ENCODE data around the gene ART3. TPM values are rescaled to one million over a fixed set of nuclear protein-coding genes. Genes with fewer than 3 reads are reported as not detected.

The ART3 gene
- polyA plus RNA-seq, 1 donor (not counting 4 experiments of a cell fraction or from before 2014, with no cell fraction given): 0.64 TPM

DNA sequence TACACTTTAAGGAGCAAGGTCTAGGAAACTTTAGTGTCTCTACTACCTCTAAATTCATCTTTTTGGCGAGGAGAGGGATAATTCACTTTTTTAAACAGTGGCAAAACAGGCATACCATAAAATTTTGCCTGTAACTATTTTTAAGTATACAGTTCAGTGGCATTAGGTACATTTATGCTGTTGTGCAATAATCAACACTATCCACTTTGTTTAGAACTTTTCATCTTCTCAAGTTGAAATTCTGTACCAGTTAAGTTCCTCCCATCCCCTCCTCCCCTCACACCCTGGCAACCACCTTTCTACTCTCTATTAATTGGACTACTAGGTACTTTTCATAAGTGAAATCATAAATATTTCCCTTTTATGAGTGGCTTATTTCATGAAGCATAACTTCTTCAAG lies 42.3 kb downstream of the ART3 start:
- H3K27ac ChIP-seq (ENCODE audit: control insufficient read depth, insufficient read depth, low read length): no peak overlapping the region
- H3K4me1 ChIP-seq (ENCODE audit: control insufficient read depth, extremely low read depth, insufficient read depth, low read length): no peaks in the 10 kb centered on the region
- no peak for FAIRE-seq
- no peaks in the 10 kb centered on the region for H3K9me3 ChIP-seq (ENCODE audit: control insufficient read depth, low read depth, low read length)
- no peaks in the 10 kb centered on the region for H3K27me3 ChIP-seq (ENCODE audit: control insufficient read depth, extremely low read depth, insufficient read depth, low read length)
- H3K36me3 ChIP-seq (ENCODE audit: control insufficient read depth in 2 of 2, extremely low read depth in 1 of 2, insufficient read depth in 2 of 2, low read length in 2 of 2): peaks cover 7 to 10% of the 10 kb centered on the region in 2 experiments
- dilution Hi-C loops (cut with MboI; ENCODE audit: extremely low pct_ligation_motif_present, low sequenced_read_pairs): no loop called here
- H3K9ac ChIP-seq (ENCODE audit: control insufficient read depth, extremely low read depth, insufficient read depth, low read length): no peak overlapping the region
- no peak overlapping the region for H3K4me3 ChIP-seq (ENCODE audit: control insufficient read depth in 2 of 3, extremely low read depth in 1 of 3, insufficient read depth in 2 of 3, low read depth in 1 of 3, low read length in 3 of 3)
- no peaks in the 10 kb centered on the region for H3K9me1 ChIP-seq (ENCODE audit: control insufficient read depth, extremely low read depth, insufficient read depth, low read length)
- no peaks in the 10 kb centered on the region for H4K20me1 ChIP-seq (ENCODE audit: control insufficient read depth, extremely low read depth, insufficient read depth, low read length)
- no peaks in the 10 kb centered on the region for H3K79me2 ChIP-seq (ENCODE audit: control insufficient read depth, insufficient read depth, low read length)
- no peak for DNase-seq (ENCODE audit: low read depth, low spot score)
- no peak overlapping the region for H2AFZ ChIP-seq (ENCODE audit: control insufficient read depth, low read length)
- TF ChIP-seq, protein P1, sequence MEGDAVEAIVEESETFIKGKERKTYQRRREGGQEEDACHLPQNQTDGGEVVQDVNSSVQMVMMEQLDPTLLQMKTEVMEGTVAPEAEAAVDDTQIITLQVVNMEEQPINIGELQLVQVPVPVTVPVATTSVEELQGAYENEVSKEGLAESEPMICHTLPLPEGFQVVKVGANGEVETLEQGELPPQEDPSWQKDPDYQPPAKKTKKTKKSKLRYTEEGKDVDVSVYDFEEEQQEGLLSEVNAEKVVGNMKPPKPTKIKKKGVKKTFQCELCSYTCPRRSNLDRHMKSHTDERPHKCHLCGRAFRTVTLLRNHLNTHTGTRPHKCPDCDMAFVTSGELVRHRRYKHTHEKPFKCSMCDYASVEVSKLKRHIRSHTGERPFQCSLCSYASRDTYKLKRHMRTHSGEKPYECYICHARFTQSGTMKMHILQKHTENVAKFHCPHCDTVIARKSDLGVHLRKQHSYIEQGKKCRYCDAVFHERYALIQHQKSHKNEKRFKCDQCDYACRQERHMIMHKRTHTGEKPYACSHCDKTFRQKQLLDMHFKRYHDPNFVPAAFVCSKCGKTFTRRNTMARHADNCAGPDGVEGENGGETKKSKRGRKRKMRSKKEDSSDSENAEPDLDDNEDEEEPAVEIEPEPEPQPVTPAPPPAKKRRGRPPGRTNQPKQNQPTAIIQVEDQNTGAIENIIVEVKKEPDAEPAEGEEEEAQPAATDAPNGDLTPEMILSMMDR (optimal IDR thresholded peaks at IDR 0.05 in 1 of 3, IDR thresholded peaks at IDR 0.05 in 1 of 3, conservative IDR thresholded peaks at IDR 0.05 in 1 of 3; ENCODE audit: extremely low read depth in 1 of 3, insufficient read depth in 2 of 3, low read length in 3 of 3): no peak
- TF ChIP-seq EZH2 (IDR thresholded peaks at IDR 0.05; ENCODE audit: low read length): no peak
- H3K4me2 ChIP-seq (ENCODE audit: control insufficient read depth, extremely low read depth, insufficient read depth, low read depth, low read length): no peak overlapping the region

DNA sequence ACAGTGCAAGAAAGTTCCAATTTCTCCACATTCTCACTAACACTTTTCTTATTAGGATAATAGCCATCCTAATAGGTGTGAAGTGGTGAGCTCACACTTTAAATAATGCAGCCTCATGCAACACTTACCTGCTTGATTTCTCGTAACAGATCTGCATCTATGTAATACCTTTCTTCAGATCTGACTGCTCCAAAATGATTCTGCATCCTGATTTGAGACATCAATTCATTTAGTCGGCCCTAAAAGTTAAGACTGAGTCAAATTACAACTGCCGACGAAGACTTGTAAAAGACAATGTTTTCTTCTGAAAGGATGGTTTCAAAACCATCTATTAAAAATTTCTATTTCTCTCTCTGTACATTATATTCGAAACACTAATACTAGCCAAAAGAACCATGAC lies 43.0 kb downstream of the ART3 start:
- no peak overlapping the region for H3K9ac ChIP-seq (ENCODE audit: control insufficient read depth, extremely low read depth, insufficient read depth, low read length)
- H3K79me2 ChIP-seq (ENCODE audit: control insufficient read depth, insufficient read depth, low read length): no peaks in the 10 kb centered on the region
- dilution Hi-C loops (cut with MboI; ENCODE audit: extremely low pct_ligation_motif_present, low sequenced_read_pairs): no loop called here
- no peaks in the 10 kb centered on the region for H3K9me1 ChIP-seq (ENCODE audit: control insufficient read depth, extremely low read depth, insufficient read depth, low read length)
- H3K27ac ChIP-seq (ENCODE audit: control insufficient read depth, insufficient read depth, low read length): no peak overlapping the region
- no peaks in the 10 kb centered on the region for H3K27me3 ChIP-seq (ENCODE audit: control insufficient read depth, extremely low read depth, insufficient read depth, low read length)
- no peaks in the 10 kb centered on the region for H3K9me3 ChIP-seq (ENCODE audit: control insufficient read depth, low read depth, low read length)
- TF ChIP-seq EZH2 (IDR thresholded peaks at IDR 0.05; ENCODE audit: low read length): no peak
- no peak overlapping the region for H3K4me3 ChIP-seq (ENCODE audit: control insufficient read depth in 2 of 3, extremely low read depth in 1 of 3, insufficient read depth in 2 of 3, low read depth in 1 of 3, low read length in 3 of 3)
- H3K4me1 ChIP-seq (ENCODE audit: control insufficient read depth, extremely low read depth, insufficient read depth, low read length): no peaks in the 10 kb centered on the region
- H2AFZ ChIP-seq (ENCODE audit: control insufficient read depth, low read length): no peak overlapping the region
- no peak for DNase-seq (ENCODE audit: low read depth, low spot score)
- no peak overlapping the region for H3K4me2 ChIP-seq (ENCODE audit: control insufficient read depth, extremely low read depth, insufficient read depth, low read depth, low read length)
- FAIRE-seq: no peak
- no peaks in the 10 kb centered on the region for H4K20me1 ChIP-seq (ENCODE audit: control insufficient read depth, extremely low read depth, insufficient read depth, low read length)
- H3K36me3 ChIP-seq (ENCODE audit: control insufficient read depth in 2 of 2, extremely low read depth in 1 of 2, insufficient read depth in 2 of 2, low read length in 2 of 2): peaks cover 7 to 10% of the 10 kb centered on the region in 2 experiments

DNA sequence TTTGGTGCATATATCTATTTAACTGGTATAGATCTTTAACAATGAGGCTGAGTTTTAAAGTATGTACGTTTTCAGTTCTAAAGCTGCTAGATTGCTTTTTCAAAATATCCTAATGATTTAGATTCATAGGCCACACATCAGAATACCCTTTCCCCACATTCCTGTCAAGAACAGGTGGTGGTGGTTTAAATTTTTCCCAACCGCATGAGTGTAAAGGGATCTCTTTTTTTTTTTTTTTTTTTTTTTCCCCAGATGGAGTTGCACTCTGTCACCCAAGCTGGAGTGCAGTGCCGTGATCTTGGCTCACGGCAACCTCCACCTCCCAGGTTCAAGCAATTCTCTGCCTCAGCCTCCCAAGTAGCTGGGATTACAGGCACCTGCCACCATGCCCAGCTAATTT lies 45.7 kb downstream of the ART3 start:
- no peaks in the 10 kb centered on the region for H3K9me3 ChIP-seq (ENCODE audit: control insufficient read depth, low read depth, low read length)
- FAIRE-seq (no peak), DNase-seq (ENCODE audit: low read depth, low spot score) (no peak)
- no peak overlapping the region for H3K4me3 ChIP-seq (ENCODE audit: control insufficient read depth in 2 of 3, extremely low read depth in 1 of 3, insufficient read depth in 2 of 3, low read depth in 1 of 3, low read length in 3 of 3)
- no peak overlapping the region for H3K9ac ChIP-seq (ENCODE audit: control insufficient read depth, extremely low read depth, insufficient read depth, low read length)
- H2AFZ ChIP-seq (ENCODE audit: control insufficient read depth, low read length): no peak overlapping the region
- H3K36me3 ChIP-seq (ENCODE audit: control insufficient read depth in 2 of 2, extremely low read depth in 1 of 2, insufficient read depth in 2 of 2, low read length in 2 of 2): peaks cover 10 to 15% of the 10 kb centered on the region in 2 experiments
- H3K27ac ChIP-seq (ENCODE audit: control insufficient read depth, insufficient read depth, low read length): no peak overlapping the region
- no peaks in the 10 kb centered on the region for H3K27me3 ChIP-seq (ENCODE audit: control insufficient read depth, extremely low read depth, insufficient read depth, low read length)
- no peaks in the 10 kb centered on the region for H3K4me1 ChIP-seq (ENCODE audit: control insufficient read depth, extremely low read depth, insufficient read depth, low read length)
- no peaks in the 10 kb centered on the region for H4K20me1 ChIP-seq (ENCODE audit: control insufficient read depth, extremely low read depth, insufficient read depth, low read length)
- no peaks in the 10 kb centered on the region for H3K9me1 ChIP-seq (ENCODE audit: control insufficient read depth, extremely low read depth, insufficient read depth, low read length)
- dilution Hi-C loops (cut with MboI; ENCODE audit: extremely low pct_ligation_motif_present, low sequenced_read_pairs): no loop called here
- no peak for TF ChIP-seq EZH2 (IDR thresholded peaks at IDR 0.05; ENCODE audit: low read length)
- TF ChIP-seq, protein P1 (optimal IDR thresholded peaks at IDR 0.05 in 1 of 3, IDR thresholded peaks at IDR 0.05 in 1 of 3, conservative IDR thresholded peaks at IDR 0.05 in 1 of 3; ENCODE audit: extremely low read depth in 1 of 3, insufficient read depth in 2 of 3, low read length in 3 of 3): no peak
- H3K79me2 ChIP-seq (ENCODE audit: control insufficient read depth, insufficient read depth, low read length): no peaks in the 10 kb centered on the region
- no peak overlapping the region for H3K4me2 ChIP-seq (ENCODE audit: control insufficient read depth, extremely low read depth, insufficient read depth, low read depth, low read length)
